Measurements from ENCODE around the gene ODF2L. TPM values are rescaled to one million over a fixed set of nuclear protein-coding genes. Genes with fewer than 3 reads are reported as not detected.

ODF2L gene
- total and polyA plus RNA-seq, 9 of the 15 experiments (the other 6 are each of a cell fraction or from before 2014, with no cell fraction given) = 2.2 to 6.0 (median 4.7) TPM

DNA sequence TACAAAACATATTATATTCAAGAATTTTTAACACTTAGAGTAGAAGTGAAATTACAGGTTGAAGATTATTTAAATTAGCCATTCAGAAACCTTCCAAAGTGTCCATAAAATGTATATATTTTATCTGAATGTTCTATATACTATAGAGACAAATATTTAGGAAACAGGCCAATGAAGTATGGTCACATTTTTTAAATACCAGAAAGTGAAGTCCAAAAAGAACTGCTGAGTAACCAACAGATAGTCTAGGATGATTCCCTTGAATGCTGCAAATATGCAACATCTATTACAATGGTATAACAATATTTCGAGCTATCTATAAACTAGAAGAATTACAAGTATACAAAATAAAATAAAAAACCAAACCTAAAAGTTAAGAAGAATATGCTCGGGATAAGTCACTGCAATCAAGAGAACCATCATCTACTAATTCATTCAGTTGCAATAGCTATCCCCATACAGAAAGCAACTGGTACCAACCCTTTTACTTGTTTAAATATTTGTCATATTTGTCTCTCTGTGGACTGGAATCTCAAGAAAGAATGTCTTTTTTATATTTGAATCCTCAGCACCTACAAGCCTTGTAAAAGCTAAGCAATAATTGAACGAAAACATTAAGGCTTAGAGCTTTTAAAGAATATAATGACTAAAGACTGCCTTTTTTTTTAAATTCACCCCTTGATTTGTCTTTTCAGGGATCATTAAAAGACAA is 8.1 kb downstream of the ODF2L start:
- intact Hi-C loops (cut with micrococcal nuclease) (loop anchor here (10.0 kb wide), 1 partner anchor 297 kb away; no protein-coding TSS in a partner anchor), in situ Hi-C loops (cut with MboI) (no loop called here)
- H3K27me3 ChIP-seq (ENCODE audit: control insufficient read depth in 2 of 2, insufficient read depth in 2 of 2, low read length in 2 of 2) = no peaks in the 10 kb centered on the region
- no peaks in the 10 kb centered on the region for H3K4me1 ChIP-seq (replicated peaks in 1 of 2; ENCODE audit: control insufficient read depth in 2 of 2, insufficient read depth in 2 of 2, low read length in 2 of 2)
- no peaks in the 10 kb centered on the region for H3K36me3 ChIP-seq (ENCODE audit: control insufficient read depth, insufficient read depth, low read length)
- no TSS peak for BruUV-seq (replicated peaks)
- DNase-seq (ENCODE audit: extremely low read depth in 1 of 4, low spot score in 3 of 4) (no peak), FAIRE-seq (no peak), ATAC-seq (no peak)
- H3K9me1 ChIP-seq (ENCODE audit: control insufficient read depth, insufficient read depth, low read length) = no peaks in the 10 kb centered on the region
- H3K27ac ChIP-seq (ENCODE audit: extremely low read depth, low read depth, low read length) = no peak overlapping the region
- H2AFZ ChIP-seq (ENCODE audit: low read depth, low read length) = no peak overlapping the region
- no peak overlapping the region for H3K9ac ChIP-seq (ENCODE audit: insufficient read depth in 1 of 2, low read depth in 2 of 2, low read length in 2 of 2)
- ChIA-PET POLR2A (no interaction called here), CTCF (ENCODE audit: low intra/inter-chr PET ratio) (no interaction called here)
- TF ChIP-seq HSF4 (CRISPR knock-in tag; IDR thresholded peaks at IDR 0.05; ENCODE audit: borderline replicate concordance) (no peak), SRSF9 (IDR thresholded peaks at IDR 0.05; ENCODE audit: borderline replicate concordance, low read depth, low read length) (no peak), CHD1 (IDR thresholded peaks at IDR 0.05; ENCODE audit: low read length) (no peak), KLF6 (CRISPR knock-in tag; IDR thresholded peaks at IDR 0.05; ENCODE audit: borderline replicate concordance) (no peak), MYNN (IDR thresholded peaks at IDR 0.05) (no peak), MYNN (CRISPR knock-in tag; IDR thresholded peaks at IDR 0.05) (no peak), ZFP1 (CRISPR knock-in tag; IDR thresholded peaks at IDR 0.05) (no peak)
- no peaks in the 10 kb centered on the region for H3K79me2 ChIP-seq (ENCODE audit: control insufficient read depth, insufficient read depth, low read length)
- H3K9me3 ChIP-seq (replicated peaks; ENCODE audit: control insufficient read depth, insufficient read depth, low read depth, low read length) = no peaks in the 10 kb centered on the region
- no peak overlapping the region for H3K4me3 ChIP-seq
- H3K4me2 ChIP-seq (ENCODE audit: insufficient read depth, low read length) = no peak overlapping the region
- 9% methylated on average over 3 of the region's 3 CpGs for WGBS (ENCODE audit: insufficient coverage, low coverage, missing lambda C conversion rate)
- H4K20me1 ChIP-seq (replicated peaks; ENCODE audit: control insufficient read depth, insufficient read depth, low read length) = no peaks in the 10 kb centered on the region
